IPS DF 19.7 (cell line): ENCODE results near the gene LTBP3.

Experiments used
- DNase-seq: peaks from one replicate; pipeline ENCODE4 v3.0.0-alpha.2; 2013; ENCODE audit warnings: low read depth, low spot score

Gene LTBP3

DNA sequence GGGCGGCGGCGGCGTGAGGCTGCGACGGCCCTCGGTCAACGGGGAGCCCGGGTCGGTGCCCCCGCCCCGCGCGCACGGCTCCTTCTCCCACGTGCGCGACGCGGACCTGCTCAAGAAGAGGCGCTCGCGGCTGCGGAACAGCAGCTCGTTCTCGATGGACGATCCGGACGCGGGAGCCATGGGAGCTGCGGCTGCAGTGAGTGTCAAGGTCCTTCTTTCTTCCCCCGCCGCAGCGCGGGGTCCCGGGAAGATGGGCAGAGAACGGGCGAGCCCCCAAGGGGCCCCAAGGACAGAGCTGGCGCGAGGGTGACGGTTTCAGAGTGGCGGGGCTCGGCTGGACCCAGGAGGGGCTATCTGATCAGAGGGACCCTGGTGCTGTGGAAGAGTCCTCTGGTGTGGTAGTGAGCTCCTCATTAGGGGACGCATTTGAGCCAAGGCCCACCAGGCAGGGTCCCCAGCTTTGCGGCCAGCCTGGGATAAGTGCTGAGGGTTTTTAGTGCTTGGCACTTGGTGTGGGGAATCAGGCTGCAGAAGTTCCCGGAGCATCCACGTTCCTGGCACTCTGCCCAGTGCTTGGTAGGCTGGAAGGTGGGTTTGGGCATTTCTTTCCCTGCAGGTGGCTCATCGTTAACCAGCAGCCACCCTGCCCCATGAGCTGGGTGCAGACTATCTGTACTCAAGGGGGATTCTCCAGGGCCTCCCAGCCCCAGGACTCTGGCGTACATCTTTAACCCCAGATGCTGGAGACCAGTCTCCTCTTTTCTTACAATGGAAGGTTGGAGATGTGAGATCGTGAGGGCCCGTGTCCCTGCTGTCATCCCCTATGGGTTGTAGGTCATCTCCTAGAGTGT, 27.5 kb upstream of the LTBP3 start:
- no peak for DNase-seq

DNA sequence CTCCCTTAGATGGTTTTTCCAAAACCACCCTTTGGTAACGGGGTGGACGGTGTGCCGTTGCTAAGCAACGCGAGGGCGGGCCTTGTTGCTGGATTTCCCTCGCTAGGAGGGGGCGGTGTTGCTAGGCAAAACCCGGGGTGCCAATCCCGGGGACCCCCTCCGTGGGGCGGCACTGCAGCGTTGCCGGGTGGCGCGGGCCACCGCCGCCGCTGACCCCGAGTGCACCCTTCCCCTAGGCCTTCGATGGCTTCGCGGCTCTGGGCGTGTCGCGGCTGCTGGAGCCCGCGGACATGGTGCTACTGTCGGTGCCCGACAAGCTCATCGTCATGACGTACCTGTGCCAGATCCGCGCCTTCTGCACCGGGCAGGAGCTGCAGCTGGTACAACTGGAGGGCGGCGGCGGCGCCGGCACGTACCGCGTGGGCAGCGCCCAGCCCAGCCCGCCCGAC, 26.6 kb upstream of the LTBP3 start:
- DNase-seq = no peak

DNA sequence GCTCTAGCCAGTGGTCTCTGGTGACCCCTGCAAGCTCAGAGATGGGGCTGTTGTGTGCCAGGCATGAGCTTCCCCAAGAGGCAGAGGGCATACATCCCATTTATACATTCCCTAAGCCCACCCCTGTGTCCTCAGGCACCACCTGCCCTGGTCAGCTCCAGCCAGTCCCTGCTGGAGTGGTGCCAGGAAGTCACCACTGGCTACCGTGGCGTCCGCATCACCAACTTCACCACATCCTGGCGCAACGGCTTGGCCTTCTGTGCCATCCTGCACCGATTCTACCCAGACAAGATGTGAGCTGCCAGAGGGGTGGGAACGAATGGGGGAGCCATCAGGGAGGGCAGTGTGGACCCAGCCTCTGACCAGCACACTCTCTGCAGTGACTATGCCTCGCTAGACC, 25.9 kb upstream of the LTBP3 start:
- DNase-seq = no peak

DNA sequence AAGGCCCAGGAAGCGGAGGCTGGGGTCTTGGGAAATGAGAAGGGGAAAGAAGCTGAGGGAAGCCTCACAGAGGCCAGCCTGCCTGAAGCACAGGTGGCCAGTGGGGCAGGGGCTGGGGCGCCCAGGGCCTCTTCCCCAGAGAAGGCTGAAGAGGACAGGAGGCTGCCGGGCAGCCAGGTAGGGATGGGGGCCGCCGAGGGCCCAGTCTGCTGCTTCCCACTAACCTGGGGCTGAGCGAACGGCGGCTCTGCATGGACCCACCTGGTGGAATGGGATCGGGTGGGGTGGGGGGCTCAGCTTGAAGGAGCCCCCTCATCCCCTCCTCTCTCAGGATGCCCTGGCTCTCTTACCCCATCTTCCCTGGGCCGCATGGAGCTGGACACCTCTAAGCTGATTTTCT, 25.4 kb upstream of the LTBP3 start:
- no peak for DNase-seq

DNA sequence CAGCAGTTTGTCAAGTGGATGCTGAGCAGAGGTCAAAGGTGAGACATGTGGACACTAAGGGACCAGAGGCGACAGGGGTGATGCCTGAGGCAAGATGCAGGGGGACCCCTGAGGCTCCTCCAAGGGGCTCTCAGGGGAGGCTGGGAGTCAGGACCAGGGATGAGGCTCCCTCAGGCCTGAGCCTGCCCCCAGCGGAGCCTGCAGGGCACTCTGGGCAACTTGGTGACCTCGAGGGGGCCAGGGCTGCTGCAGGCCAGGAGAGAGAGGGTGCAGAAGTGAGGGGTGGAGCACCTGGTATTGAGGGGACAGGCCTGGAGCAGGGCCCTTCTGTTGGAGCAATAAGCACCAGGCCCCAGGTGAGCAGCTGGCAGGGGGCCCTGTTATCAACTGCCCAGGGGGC, 23.8 kb upstream of the LTBP3 start:
- DNase-seq = no peak

DNA sequence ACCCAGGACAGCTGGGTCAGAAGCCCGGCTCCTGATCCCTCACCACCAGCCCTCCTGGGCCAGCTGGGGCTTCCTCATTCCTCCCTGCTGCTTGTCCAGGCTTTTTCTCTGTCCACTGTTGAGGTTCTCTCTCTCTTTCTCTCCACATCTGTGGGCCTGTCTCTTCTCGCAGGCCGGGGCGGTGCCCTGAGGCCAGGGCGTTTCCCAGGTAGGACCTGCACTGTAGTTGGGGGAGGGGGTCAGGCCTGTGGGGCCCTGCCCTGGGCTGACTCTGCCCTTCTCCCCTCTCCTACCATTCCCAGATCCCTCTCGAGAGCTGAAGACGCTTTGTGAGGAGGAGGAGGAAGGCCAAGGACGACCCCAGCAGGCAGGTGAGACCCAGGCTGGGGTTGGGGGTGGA, 22.6 kb upstream of the LTBP3 start:
- no peak for DNase-seq

DNA sequence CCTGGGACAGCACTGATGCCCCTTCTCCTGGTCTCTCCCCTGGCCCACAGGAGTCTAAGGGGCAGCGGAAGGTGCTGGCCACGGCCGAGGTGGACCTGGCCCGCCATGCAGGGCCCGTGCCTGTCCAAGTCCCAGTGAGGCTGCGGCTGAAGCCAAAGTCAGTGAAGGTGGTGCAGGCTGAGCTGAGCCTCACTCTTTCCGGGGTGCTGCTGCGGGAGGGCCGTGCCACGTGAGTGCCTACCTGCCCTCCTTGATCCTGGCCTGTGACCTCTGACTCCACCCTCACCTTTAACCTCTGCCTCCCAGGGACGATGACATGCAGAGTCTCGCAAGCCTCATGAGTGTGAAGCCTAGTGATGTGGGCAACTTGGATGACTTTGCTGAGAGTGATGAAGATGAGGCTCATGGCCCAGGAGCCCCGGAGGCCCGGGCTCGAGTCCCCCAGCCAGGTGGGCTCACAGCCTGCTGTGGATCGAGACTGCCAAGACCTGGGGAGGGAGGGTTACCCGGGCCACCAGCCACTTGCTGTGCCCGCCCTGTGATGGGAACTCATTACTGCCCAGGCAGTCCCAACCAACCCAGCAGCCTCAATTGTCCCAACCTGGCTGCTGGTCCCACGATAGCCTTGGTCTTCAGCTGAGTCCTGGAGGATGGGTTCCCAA, 22.0 kb upstream of the LTBP3 start:
- no peak for DNase-seq

DNA sequence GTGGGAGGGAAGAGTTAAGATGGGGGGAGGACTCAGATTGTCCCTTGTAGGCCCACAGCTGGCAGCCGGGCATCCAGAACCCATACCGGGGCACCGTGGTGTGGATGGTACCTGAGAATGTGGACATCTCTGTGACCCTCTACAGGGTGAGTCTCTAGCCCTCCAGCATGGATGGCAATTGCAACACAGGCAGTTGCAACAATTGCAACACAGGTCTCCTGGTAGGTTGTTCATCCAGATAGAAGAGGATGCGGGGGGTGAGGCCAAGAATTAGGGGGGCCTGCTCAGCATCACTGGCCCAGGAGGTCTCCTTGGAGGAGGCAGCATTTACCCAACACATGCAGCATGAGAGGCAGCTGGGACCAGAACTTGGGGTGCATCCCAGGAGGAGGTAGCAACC, 21.1 kb upstream of the LTBP3 start:
- no peak for DNase-seq

DNA sequence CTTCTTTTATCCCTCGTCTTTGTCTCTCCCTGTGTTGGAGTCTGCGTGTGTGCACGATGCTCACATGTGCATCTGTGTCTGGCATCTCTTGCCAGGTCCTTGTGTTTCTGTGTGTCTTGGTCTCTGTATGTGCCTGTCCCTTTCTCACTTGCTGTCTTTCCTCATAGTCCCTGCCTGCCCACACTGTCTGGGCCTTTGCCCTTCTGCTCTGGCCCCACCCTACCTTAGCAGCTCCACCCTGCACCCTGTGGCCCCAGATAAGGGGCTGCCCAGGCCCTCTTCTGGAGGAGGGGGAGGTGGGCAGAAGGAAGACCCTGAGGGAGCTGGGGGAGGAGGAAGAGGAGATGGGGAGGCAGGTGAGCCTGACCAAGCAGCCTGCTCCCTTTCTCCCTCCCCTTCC, 20.5 kb upstream of the LTBP3 start:
- DNase-seq = no peak

DNA sequence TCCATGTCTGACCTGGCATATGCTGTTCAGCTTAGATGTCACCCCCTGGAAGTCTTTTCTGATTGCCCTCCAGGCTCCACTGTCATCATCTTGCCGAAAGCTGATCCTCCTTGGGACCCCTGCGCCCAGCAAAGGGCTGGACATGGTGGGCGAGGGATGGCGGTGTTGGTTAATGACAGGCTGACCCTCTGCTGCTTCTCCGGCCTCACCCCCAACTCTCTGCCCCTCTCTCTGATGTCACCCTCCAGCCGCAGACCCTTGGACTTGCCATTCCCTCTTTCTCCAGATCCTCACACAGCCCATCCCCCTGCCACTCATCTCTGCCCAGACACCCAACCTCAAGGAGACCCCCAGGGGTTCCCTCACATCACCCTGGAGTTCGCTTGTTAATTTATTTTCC, 20.0 kb upstream of the LTBP3 start:
- no peak for DNase-seq

DNA sequence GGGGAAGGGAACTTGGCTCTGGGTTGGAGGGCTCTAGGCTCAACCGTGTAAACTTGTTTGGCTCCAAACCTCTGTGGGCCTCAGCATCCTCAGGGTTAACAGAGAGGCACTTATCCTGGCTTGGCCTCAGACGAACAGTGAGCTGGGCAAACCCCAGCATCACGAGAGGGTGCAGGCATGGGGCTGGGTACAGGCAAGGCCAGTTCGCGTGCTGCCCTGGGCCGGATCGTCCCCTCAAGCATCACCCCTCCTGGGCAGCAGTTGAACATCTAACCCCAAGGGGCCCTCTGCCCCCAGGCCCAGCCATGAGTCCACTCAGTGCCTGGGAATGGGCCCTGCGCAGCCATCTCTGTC, 19.6 kb upstream of the LTBP3 start:
- DNase-seq = no peak

DNA sequence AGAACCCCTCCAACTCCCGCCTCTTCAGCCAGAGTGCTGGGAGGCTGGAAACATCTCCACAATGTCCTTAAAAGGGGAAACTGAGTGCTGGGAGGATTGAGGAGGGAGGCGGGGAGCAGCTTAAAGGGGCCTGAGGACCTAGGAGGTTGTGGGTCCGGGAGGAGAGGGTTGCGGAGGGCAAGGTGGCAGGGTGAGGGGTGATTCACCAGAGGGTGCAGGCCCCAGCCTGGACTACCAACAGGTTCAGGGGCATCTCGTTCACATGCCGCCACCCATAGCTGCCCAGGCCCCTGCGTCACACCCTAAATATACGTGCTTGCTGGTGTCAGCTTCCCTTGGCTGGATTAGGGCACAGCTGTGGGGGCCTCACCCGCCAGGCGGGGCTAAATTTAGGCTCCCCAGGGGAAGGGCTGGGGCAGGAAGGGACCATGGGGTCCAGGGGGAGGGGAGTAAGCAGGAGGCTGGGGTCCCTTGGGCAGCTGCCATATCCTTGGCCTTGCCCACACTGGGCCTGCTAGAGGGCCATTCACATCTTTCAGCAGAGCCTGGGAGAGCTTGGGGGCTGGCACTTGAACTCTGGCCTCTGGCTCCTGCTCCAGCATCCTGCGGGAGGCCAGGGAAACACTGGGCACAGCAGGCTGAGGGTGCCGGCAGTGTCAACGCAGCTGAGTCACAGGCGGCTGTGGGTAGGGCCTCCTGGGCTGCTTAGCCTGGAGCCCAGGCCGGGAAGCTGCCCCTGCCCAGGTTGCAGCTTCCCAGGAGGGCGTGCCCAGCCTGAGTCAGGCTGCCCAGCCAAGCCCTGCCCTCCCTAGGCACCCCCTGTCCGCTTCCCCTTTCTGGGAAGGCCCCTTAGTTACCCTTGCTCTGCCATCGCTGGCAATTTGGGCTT, 19.0 kb upstream of the LTBP3 start:
- no peak for DNase-seq

DNA sequence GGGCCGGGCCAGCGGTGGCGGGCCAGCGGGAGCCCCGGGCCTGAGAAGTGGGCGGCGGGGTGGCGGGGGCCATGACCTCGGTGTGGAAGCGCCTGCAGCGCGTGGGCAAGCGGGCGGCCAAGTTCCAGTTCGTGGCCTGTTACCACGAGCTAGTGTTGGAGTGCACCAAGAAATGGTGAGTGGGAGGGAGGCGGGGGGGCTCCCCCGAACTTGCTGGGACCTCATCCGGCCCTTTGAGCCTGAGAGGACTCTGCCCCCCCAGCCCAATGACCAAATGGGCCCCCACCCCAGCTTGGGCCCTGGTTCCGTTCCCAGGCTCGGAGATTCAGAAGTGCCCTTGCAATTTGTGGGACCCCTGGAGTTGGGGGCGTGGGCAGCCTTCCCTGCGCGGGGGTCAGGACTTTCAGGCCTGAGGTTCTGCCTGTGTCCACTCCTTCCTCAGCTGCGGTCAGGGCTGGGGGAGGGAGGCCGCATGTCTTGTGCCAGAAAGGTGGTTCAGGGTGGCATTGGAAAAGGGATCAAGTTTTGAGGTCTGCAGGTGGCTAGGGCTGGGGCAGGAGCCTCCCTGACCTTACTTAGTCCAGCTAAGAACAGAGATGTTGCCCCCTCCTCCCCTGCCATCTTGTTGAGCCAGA, 18.2 kb upstream of the LTBP3 start:
- DNase-seq = no peak

DNA sequence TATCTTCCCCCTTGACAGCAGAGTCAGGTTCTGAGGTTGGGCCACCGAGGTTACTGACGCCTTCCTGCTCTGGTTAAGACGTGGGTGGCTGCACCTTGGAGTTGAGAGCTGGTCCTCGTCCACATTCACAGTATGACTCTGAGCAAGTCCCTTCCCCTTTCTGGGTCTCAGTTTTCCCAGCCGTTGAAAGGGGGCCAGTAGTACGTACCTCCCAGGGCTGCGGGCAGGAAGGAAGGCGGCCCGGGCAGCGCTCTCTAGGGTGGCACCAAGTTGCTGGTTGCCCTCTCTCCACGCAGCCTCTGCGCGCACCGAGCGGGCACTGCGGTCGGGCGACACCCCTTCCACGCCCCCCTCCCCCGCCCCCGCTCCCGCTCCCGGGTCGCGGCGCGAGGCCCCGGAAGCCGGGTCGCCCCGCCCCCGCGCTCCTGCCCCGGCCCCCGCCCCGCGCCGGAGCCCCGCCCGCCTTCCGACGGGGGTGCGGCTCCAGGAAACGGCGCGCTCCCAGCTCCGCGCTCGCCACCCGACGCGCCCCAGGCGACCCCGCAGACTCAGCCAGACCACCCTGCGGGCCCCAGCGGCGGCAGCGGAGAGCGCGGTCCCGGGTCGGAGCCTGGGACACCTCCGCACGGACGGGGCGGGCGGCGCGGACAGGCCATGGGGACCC, 17.5 kb upstream of the LTBP3 start, which contains the start of gene EHBP1L1:
EHBP1L1 (plus strand) TSS at position 486 of the 664 bp plus-strand sequence. CDS start 250 bp downstream, outside the sequence.
- no peak for DNase-seq

DNA sequence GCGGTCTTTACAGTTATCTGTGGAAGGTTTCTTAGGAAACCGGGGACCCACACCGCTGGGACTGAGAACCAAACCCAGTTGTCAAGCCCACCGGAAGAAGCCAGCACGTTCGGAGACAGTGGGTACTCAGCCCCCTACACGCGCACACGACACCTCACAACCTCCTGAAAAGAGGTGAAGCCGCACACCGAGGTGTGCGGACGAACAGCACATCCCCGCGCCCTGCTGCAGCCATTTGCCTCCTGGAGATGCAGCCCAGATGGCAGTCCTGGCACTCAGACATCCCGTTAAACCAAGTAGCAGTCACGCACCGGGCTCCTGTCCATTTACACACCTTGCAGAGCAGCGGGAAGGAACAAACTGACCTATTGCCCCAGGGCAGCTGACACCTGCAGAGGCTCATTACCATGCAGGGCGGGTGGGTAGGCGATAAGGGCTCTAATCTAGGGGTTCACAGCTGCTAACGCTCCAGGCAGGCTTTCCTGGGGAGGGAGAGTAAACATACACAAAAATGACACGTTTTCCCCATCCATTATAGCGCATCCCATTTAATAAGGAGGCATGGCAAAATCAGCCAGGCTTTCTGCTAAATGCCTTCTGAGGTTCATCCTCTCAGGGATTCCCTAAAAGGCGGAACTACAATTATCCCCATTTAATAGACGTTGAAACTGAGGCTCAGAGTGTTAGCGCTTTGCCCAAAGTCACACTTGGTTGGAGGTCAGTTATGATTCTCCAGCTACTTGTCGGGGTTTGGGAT, 16.8 kb upstream of the LTBP3 start:
- DNase-seq = no peak

DNA sequence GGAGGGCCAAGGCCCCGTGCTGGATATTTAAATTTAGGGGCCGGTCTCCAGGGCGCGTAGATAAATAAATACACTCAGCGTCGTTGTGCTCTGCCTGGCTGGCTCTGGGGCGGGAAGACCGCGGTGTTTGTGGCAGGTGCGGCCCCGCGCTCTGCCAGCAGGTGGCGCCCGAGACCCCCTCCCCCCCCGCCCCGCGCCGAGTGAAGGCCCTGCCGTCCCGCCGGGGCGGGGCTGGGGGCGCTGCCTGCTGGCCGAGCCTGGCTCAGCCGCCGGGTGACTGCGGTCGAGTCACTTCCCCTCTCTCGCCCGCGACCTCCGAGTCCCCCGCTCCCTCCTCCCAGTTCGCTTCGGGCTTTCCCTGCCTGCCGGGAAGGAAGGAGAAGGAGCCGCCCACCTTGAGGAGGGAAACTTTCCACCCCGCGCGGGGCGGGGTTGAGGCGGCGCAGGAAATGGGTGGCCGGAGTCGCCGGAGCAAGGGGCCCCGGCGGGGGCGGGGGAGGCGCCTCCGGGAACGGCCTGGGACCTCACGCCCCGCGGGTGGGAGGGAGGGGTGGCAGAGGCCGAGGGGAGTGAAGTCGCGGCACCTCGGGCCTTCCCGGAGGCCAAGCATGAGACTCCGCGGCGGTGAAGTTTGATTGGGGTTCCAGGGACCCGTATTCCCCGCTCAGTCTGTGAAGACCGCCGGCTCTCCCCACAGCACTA, 16.1 kb upstream of the LTBP3 start:
- no peak for DNase-seq

DNA sequence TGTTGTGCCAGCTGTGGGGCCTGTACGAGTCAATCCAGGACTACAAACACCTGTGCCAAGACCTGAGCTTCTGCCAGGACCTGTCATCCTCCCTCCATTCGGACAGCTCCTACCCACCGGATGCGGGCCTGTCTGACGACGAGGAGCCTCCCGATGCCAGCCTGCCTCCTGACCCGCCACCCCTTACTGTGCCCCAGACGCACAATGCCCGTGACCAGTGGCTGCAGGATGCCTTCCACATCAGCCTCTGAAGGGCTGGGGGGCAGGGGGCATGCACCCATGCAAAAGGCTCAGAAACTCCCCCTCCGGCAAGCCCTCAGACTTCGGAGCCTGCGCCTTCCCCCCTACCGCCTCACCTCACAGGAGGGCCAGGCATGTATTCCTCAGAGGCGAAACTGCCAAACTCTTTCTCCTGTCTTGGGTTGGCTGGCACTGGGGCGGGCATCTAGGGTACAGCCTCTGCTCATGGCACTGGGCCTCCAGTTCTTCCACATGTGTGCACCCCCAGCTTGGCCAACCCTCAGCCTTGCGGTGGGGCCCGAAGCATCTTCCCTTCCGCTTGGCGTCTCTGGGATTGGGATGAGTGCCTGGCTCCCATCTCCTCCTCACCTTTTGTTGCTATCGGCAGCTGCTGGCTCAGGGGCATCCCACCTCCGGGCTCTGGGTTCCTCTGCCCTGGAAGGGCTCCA, 15.4 kb upstream of the LTBP3 start:
- no peak for DNase-seq

DNA sequence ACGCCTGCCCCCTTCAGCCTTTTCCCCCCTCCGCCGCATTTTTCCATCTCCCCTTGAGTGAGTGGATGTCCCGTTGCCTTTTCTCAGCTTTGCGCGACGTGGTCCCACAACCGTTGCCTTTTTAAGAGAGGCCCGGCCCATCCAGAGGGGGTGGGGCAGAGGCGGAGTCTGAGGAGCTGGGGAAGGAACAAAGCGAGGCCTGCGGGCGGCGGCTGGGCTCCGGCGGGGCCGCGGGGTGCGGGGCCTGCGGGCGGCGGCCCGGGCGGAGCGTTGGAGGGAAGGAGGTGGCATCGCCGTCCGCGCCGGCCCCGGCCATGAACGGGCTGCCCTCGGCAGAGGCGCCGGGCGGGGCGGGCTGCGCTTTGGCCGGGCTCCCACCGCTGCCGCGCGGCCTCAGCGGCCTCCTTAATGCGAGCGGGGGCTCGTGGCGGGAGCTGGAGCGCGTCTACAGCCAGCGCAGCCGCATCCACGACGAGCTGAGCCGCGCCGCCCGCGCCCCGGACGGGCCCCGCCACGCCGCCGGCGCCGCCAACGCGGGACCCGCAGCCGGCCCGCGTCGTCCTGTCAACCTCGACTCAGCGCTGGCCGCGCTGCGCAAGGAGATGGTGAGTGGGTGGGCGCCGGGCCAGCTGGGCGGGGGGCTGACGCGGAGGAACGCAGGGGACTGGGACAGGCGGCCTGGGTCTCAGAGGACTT, 14.3 kb upstream of the LTBP3 start, which contains the start of gene FAM89B:
FAM89B (plus strand) TSS at position 183 of the 696 bp plus-strand sequence; CDS start at position 315, 132 bp downstream.
- DNase-seq = no peak
